ENCODE data around the gene SLIT3. TPM values are rescaled to one million over a fixed set of nuclear protein-coding genes. Genes with fewer than 3 reads are reported as not detected.
"Not testable (repeated sequence)": the region's sequence is repeated elsewhere in the genome, so short reads cannot be mapped to it uniquely, and the experiment has no call there.

The SLIT3 gene
- total RNA-seq, 4 donors from 2014 or later = 0.97 to 6.1 (median 3.4) TPM

DNA sequence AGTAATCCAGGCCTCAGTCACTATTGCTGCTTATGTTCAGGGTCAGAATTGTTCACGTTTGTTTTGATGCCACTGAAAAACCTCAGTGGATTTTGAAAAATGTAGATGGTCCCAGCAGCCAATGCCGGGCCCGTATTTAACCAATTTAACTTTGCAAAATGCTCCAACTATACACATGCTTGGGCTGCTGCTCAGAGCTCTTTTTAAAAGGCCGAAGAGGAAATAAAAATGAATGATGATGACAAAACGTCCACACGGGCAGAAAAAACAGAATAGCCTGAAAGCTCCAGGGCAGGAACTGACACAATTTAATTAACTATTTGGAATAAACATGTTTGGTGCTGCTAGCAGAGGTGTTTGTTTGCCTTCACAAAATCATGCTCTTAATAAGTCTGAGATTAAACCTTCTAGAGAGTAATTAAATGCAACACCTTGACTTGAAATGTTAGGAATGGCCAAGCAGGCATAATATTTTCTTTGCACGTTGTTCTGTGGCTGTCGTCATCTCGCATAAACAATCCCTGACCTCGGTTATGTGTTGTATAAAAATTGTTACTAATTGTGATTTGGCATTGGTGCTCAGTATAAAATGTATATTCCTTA, 152.7 kb downstream of the SLIT3 start:
- no peaks in the 10 kb centered on the region for H3K27me3 ChIP-seq
- TF ChIP-seq POLR2A (IDR thresholded peaks at IDR 0.05) = no peak
- TF ChIP-seq, protein P1, sequence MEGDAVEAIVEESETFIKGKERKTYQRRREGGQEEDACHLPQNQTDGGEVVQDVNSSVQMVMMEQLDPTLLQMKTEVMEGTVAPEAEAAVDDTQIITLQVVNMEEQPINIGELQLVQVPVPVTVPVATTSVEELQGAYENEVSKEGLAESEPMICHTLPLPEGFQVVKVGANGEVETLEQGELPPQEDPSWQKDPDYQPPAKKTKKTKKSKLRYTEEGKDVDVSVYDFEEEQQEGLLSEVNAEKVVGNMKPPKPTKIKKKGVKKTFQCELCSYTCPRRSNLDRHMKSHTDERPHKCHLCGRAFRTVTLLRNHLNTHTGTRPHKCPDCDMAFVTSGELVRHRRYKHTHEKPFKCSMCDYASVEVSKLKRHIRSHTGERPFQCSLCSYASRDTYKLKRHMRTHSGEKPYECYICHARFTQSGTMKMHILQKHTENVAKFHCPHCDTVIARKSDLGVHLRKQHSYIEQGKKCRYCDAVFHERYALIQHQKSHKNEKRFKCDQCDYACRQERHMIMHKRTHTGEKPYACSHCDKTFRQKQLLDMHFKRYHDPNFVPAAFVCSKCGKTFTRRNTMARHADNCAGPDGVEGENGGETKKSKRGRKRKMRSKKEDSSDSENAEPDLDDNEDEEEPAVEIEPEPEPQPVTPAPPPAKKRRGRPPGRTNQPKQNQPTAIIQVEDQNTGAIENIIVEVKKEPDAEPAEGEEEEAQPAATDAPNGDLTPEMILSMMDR (IDR thresholded peaks at IDR 0.05 in 4 of 5, conservative IDR thresholded peaks at IDR 0.05 in 1 of 5) = no peak
- intact Hi-C loops (cut with DNase I; ENCODE audit: low total_unique reads) = no loop called here
- in situ Hi-C loops (cut with MboI; ENCODE audit: low sequenced_read_pairs in 4 of 4) = no loop called here
- no peaks in the 10 kb centered on the region for H3K36me3 ChIP-seq
- H3K9me3 ChIP-seq = no peaks in the 10 kb centered on the region
- ATAC-seq (no peak), DNase-seq (no peak)
- no peak overlapping the region for H3K27ac ChIP-seq
- H3K4me1 ChIP-seq = peaks cover 0 to 17% of the 10 kb centered on the region in 2 donors
- no peak overlapping the region for H3K4me3 ChIP-seq

DNA sequence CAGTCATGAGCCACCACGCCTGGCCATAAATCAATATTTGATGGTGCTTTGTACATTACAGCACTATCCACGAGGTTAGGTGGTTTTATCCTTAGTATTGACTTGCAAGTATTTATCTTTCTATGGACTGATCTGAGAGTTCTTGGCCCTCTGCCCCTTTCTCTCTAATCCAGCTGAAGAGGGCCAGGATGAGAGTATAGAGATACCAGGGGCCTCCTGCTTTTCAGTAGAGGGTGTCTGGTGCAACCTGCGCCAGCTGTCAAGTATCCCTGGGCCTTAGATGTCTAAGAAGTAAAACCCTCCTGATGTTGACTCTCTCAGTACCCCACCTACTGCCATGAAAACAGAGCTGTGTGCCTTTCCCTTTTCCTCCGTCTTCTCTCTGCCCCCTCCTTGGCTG, 153.4 kb downstream of the SLIT3 start:
- intact Hi-C loops (cut with DNase I; ENCODE audit: low total_unique reads) (no loop called here), in situ Hi-C loops (cut with MboI; ENCODE audit: low sequenced_read_pairs in 4 of 4) (no loop called here)
- Histone ChIP-seq H3K4me1 (peaks cover 0 to 13% of the 10 kb centered on the region in 2 donors), H3K4me3 (no peak overlapping the region), H3K27ac (no peak overlapping the region), H3K9me3 (no peaks in the 10 kb centered on the region), H3K36me3 (no peaks in the 10 kb centered on the region), H3K27me3 (no peaks in the 10 kb centered on the region)
- ATAC-seq (no peak), DNase-seq (no peak)
- TF ChIP-seq, protein P1 (IDR thresholded peaks at IDR 0.05 in 4 of 5, conservative IDR thresholded peaks at IDR 0.05 in 1 of 5) = no peak
- no peak for TF ChIP-seq POLR2A (IDR thresholded peaks at IDR 0.05)

DNA sequence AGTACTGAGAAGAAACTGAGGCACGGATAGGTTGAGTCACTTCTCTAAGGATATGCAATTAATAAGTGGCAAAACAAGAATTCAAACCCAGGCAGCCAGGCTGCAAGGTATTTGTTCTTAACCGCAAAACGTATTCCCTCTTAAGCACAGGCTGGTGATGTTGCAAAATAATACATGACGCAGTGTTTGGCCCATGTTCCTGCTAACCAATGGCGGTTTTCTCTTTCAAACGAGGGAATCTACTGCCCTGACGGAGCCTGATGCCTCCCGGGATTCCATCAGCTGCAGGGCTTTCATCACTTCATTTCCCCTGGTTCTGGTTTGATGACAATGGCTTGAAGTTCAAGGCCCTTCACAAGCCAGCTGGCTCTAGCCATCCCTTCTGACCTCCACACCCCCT, 154.8 kb downstream of the SLIT3 start:
- ATAC-seq (peak; percentile 74 to 76), DNase-seq (peak in 1 of 2 donors; percentile 51)
- H3K27ac ChIP-seq = no peak overlapping the region
- H3K9me3 ChIP-seq = no peaks in the 10 kb centered on the region
- no peaks in the 10 kb centered on the region for H3K36me3 ChIP-seq
- in situ Hi-C loops (cut with MboI; ENCODE audit: low sequenced_read_pairs in 4 of 4) (no loop called here), intact Hi-C loops (cut with DNase I; ENCODE audit: low total_unique reads) (no loop called here)
- H3K27me3 ChIP-seq = no peaks in the 10 kb centered on the region
- TF ChIP-seq POLR2A (IDR thresholded peaks at IDR 0.05) = no peak
- TF ChIP-seq, protein P1 (IDR thresholded peaks at IDR 0.05 in 4 of 5, conservative IDR thresholded peaks at IDR 0.05 in 1 of 5) = no peak
- no peak overlapping the region for H3K4me3 ChIP-seq
- peaks cover 0 to 10% of the 10 kb centered on the region in 2 donors for H3K4me1 ChIP-seq

DNA sequence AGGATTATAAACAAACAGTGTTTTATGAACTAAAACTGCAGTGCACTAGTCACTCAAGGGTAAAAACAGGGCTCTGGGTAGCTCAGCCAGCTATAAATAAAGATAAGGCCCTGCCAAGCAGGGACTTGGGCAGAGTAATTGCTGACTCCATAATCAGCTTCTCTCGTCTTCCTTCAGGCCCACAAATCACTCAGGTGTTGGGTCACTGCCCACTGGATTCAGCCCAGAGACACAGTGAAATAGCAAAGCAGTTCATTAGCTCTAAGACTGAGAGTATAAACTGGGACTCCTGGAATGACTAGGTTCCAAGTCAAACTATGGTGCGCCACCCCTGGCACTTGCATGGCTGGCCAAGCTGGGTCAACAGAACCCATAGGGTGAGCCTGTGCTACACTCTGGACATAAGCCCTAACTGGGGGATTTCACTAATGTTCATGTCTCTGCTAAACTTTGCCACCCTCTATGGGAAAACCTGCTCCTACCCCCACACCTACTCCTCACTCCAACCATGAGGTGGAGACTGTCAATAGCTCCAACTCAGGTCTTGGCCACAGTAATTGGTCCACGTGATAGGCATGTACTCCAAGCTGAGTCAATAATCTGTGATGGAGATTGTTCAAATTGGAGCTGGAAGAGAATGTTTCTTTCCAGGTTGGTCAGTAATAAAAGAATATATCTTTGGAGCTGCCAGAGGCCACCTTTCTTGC, 158.5 kb downstream of the SLIT3 start:
- in situ Hi-C loops (cut with MboI; ENCODE audit: low sequenced_read_pairs in 4 of 4) (no loop called here), intact Hi-C loops (cut with DNase I; ENCODE audit: low total_unique reads) (no loop called here)
- H3K4me3 ChIP-seq = no peak overlapping the region
- H3K36me3 ChIP-seq = no peaks in the 10 kb centered on the region
- peaks cover 0 to 9% of the 10 kb centered on the region in 2 donors for H3K4me1 ChIP-seq
- peak overlapping the region in 2 of 4 donors; percentile 19 to 58 for H3K27ac ChIP-seq
- no peaks in the 10 kb centered on the region for H3K27me3 ChIP-seq
- DNase-seq = peak; percentile 42 to 49
- peak; percentile 74 to 88 for ATAC-seq
- no peak for TF ChIP-seq POLR2A (IDR thresholded peaks at IDR 0.05)
- TF ChIP-seq, protein P1 (IDR thresholded peaks at IDR 0.05 in 4 of 5, conservative IDR thresholded peaks at IDR 0.05 in 1 of 5) = no peak
- H3K9me3 ChIP-seq = no peaks in the 10 kb centered on the region

DNA sequence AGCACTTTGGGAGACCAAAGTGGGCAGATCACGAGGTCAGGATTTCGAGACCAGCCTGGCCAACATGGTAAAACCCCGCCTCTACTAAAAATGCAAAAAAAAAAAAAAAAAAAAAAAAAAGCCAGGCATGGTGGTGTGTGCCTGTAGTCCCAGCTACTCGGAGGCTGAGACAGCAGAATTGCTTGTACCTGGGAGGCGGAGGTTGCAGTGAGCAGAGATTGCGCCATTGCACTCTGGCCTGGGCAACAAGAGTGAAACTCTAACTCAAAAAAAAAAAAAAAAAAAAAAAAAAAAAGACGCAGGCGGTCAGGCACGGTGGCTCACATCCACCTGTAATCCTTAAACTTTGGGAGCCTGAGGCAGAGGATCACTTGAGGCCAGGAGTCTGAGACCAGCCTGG, 160.7 kb downstream of the SLIT3 start:
- H3K27ac ChIP-seq; H3K4me3 ChIP-seq; H3K36me3 ChIP-seq; H3K27me3 ChIP-seq; ATAC-seq; H3K9me3 ChIP-seq; in situ Hi-C loops (cut with MboI; ENCODE audit: low sequenced_read_pairs in 4 of 4); intact Hi-C loops (cut with DNase I; ENCODE audit: low total_unique reads); H3K4me1 ChIP-seq; DNase-seq: not testable (repeated sequence)

All from gastrocnemius medialis (tissue), 4 donors.